Measurements from ENCODE around the gene PIGR. TPM values are rescaled to one million over a fixed set of nuclear protein-coding genes. Genes with fewer than 3 reads are reported as not detected.

Gene PIGR
- total and polyA plus RNA-seq, 2 of the 8 experiments (the other 6 are each of a cell fraction or from before 2014, with no cell fraction given) = not detected

- TF ChIP-seq CTCF (IDR thresholded peaks at IDR 0.05; ENCODE audit: control extremely low read depth in 1 of 3, insufficient read depth in 1 of 3, low read depth in 1 of 3, low read length in 3 of 3) (peak in 1 of 3 experiments; percentile 28; a peak in 2 of 4 replicates), CBX8 (IDR thresholded peaks at IDR 0.05; ENCODE audit: borderline replicate concordance, low read depth, low read length) (no peak)
- Histone ChIP-seq H3K36me3 (ENCODE audit: control insufficient read depth in 2 of 4, insufficient read depth in 4 of 4, low read length in 3 of 4) (no peaks in the 10 kb centered on the region), H2BK120ac (replicated peaks; ENCODE audit: low read depth, low read length) (no peak overlapping the region), H3K4me1 (replicated peaks in 1 of 4; ENCODE audit: control insufficient read depth in 3 of 4, insufficient read depth in 4 of 4, low read length in 3 of 4) (no peaks in the 10 kb centered on the region), H3K56ac (replicated peaks; ENCODE audit: insufficient read length, low read depth, low read length) (no peak overlapping the region), H2BK15ac (ENCODE audit: low read length) (no peak overlapping the region), H2AK5ac (ENCODE audit: low read depth, low read length) (no peak overlapping the region), H3K18ac (ENCODE audit: extremely low read depth, low read length) (no peak overlapping the region), H3K4me3 (ENCODE audit: extremely low read depth in 1 of 4, insufficient read depth in 2 of 4, low read depth in 3 of 4, low read length in 4 of 4) (no peak overlapping the region), H4K20me1 (replicated peaks in 1 of 2; ENCODE audit: control insufficient read depth in 1 of 2, insufficient read depth in 2 of 2, low read length in 2 of 2) (peaks cover 0 to 1% of the 10 kb centered on the region in 2 experiments), H3K23me2 (ENCODE audit: low read depth, low read length) (peaks cover 1% of the 10 kb centered on the region; the same call in 1 of the 2 replicates), H3K14ac (ENCODE audit: insufficient read length) (no peak overlapping the region), H2BK20ac (ENCODE audit: low read length) (no peak overlapping the region), H2AFZ (ENCODE audit: low read length) (no peak overlapping the region), H3K9me3 (ENCODE audit: insufficient read depth in 2 of 2, low read depth in 1 of 2, low read length in 1 of 2) (no peaks in the 10 kb centered on the region), H3K9ac (replicated peaks in 1 of 4; ENCODE audit: extremely low read depth in 1 of 4, low read depth in 3 of 4, low read length in 3 of 4) (no peak overlapping the region), H3K4me2 (ENCODE audit: insufficient read depth in 1 of 2, low read depth in 2 of 2, low read length in 2 of 2) (no peak overlapping the region), H3K79me1 (ENCODE audit: low read depth, low read length) (no peaks in the 10 kb centered on the region), H3K23ac (ENCODE audit: insufficient read length) (no peak overlapping the region), H4K5ac (ENCODE audit: insufficient read length, low read depth, low read length) (no peak overlapping the region), H3K27ac (ENCODE audit: low read depth, low read length) (no peak overlapping the region), H3K27me3 (replicated peaks in 1 of 4; ENCODE audit: control insufficient read depth in 3 of 4, extremely low read depth in 1 of 4, insufficient read depth in 3 of 4, low read length in 3 of 4) (no peaks in the 10 kb centered on the region), H2BK5ac (ENCODE audit: low read depth, low read length) (no peak overlapping the region), H3K4ac (replicated peaks; ENCODE audit: insufficient read length, low read depth, low read length) (no peak overlapping the region), H4K91ac (replicated peaks; ENCODE audit: insufficient read length, low read length) (no peak overlapping the region), H3K79me2 (ENCODE audit: control insufficient read depth in 1 of 2, insufficient read depth in 2 of 2, low read length in 2 of 2) (no peaks in the 10 kb centered on the region), H2BK12ac (ENCODE audit: low read depth, low read length) (no peak overlapping the region), H4K8ac (ENCODE audit: extremely low read depth, insufficient read depth, low read length) (no peak overlapping the region)
- DNase-seq (ENCODE audit: low read depth in 1 of 2, low spot score in 2 of 2) (no peak), FAIRE-seq (no peak)
- CTCF ChIA-PET (ENCODE audit: partially characterized antibody) = interaction anchor here (1.2 to 13.8 kb wide), 7 partner anchors 12 to 64 kb away, joined by 4 to 226 read pairs (median 5); partner anchors contain the start of genes FCMR, IL20 and PIGR
- 87% methylated on average over 3 of the region's 6 CpGs; no CpG with 5 or more reads in 1 of the 2 experiments for WGBS, 2 experiments (ENCODE audit: extremely low coverage in 1 of 2, insufficient coverage in 1 of 2, insufficient read length in 1 of 2, insufficient replicate concordance in 2 of 2, low coverage in 1 of 2, low lambda C conversion rate in 2 of 2, missing lambda C conversion rate in 1 of 2)
- POLR2A ChIA-PET (ENCODE audit: partially characterized antibody) = no interaction called here
Measured at GRCh38 chr1:206929524-206929923, 16.7 kb downstream of the PIGR start.
